Muscle layer of colon (tissue), 2 donors: ENCODE data around the gene HSPA12B.

Experiments
- H3K27ac ChIP-seq: one replicate; pipeline ENCODE4 v1.7.0; 2013; ENCODE audit warnings: low read depth, mild to moderate bottlenecking, low read length, moderate library complexity
- H3K27me3 ChIP-seq, 2 donors: one replicate each; pipeline ENCODE4 v1.7.0; 2013; ENCODE audit warnings: low read length in 2 of 2, mild to moderate bottlenecking in 2 of 2; ENCODE audit not compliant: insufficient read depth in 2 of 2, control insufficient read depth in 1 of 2
- H3K36me3 ChIP-seq: one replicate; pipeline ENCODE4 v1.7.0; 2013; ENCODE audit warnings: mild to moderate bottlenecking, low read length; ENCODE audit not compliant: insufficient read depth
- H3K4me1 ChIP-seq: one replicate; pipeline ENCODE4 v1.7.0; 2013; ENCODE audit warnings: mild to moderate bottlenecking, low read length; ENCODE audit not compliant: insufficient read depth
- H3K4me3 ChIP-seq, 2 donors: one replicate each; pipeline ENCODE4 v1.7.0; 2013; ENCODE audit warnings: low read length in 2 of 2, low read depth in 1 of 2, mild to moderate bottlenecking in 1 of 2, moderate library complexity in 1 of 2
- H3K9ac ChIP-seq: one replicate; pipeline ENCODE4 v1.7.0; 2013; ENCODE audit warnings: low read length
- H3K9me3 ChIP-seq: one replicate; pipeline ENCODE4 v1.7.0; 2013; ENCODE audit warnings: mild to moderate bottlenecking, low read length
- donor health status: abdominal sarcoma.
- donor health status: Adenocarcinoma of cecum.

HSPA12B gene

GRCh38 chr20:3732327-3733118, at the start of gene HSPA12B:
TSS of gene HSPA12B (plus strand) at chr20:3732685. CDS start at chr20:3738675, 5,990 bp downstream.
- no peak within 1 kb of the TSS for H3K9ac ChIP-seq
- peak within 1 kb of the TSS; percentile 27 to 56 for H3K4me3 ChIP-seq
- H3K36me3 ChIP-seq: no peaks in the 10 kb centered on the region
- no peaks in the 10 kb centered on the region for H3K9me3 ChIP-seq
- H3K27me3 ChIP-seq: peaks cover 10 to 31% of the 10 kb centered on the region in 2 donors
- peaks cover 9% of the 10 kb centered on the region for H3K4me1 ChIP-seq
- H3K27ac ChIP-seq: peak within 1 kb of the TSS; percentile 13

GRCh38 chr20:3685341-3685740, 47.1 kb upstream of the HSPA12B start:
- H3K4me1 ChIP-seq: peaks cover 26% of the 10 kb centered on the region
- no peaks in the 10 kb centered on the region for H3K9me3 ChIP-seq
- no peak overlapping the region for H3K27ac ChIP-seq
- no peak overlapping the region for H3K4me3 ChIP-seq
- H3K9ac ChIP-seq: no peak overlapping the region
- no peaks in the 10 kb centered on the region for H3K36me3 ChIP-seq
- no peaks in the 10 kb centered on the region for H3K27me3 ChIP-seq

- H3K27me3 ChIP-seq: no peaks in the 10 kb centered on the region
- no peaks in the 10 kb centered on the region for H3K9me3 ChIP-seq
- no peak overlapping the region for H3K4me3 ChIP-seq
- H3K27ac ChIP-seq: peak overlapping the region; percentile 83
- H3K36me3 ChIP-seq: no peaks in the 10 kb centered on the region
- peaks cover 18% of the 10 kb centered on the region for H3K4me1 ChIP-seq
- no peak overlapping the region for H3K9ac ChIP-seq
These were observed 46.1 kb upstream of the HSPA12B start for GRCh38 chr20:3686421-3686820.

GRCh38 chr20:3686867-3687321, 45.6 kb upstream of the HSPA12B start:
- Histone ChIP-seq H3K27me3 (no peaks in the 10 kb centered on the region), H3K9me3 (no peaks in the 10 kb centered on the region), H3K4me3 (peak overlapping the region in 1 of 2 donors; percentile 30), H3K27ac (peak overlapping the region; percentile 83), H3K9ac (no peak overlapping the region), H3K36me3 (no peaks in the 10 kb centered on the region), H3K4me1 (peaks cover 18% of the 10 kb centered on the region)

- Histone ChIP-seq H3K9ac (no peak overlapping the region), H3K27ac (peak overlapping the region; percentile 73), H3K4me3 (peak overlapping the region in 1 of 2 donors; percentile 30), H3K27me3 (no peaks in the 10 kb centered on the region), H3K36me3 (no peaks in the 10 kb centered on the region), H3K4me1 (peaks cover 18% of the 10 kb centered on the region), H3K9me3 (no peaks in the 10 kb centered on the region)
These were observed 44.8 kb upstream of the HSPA12B start for GRCh38 chr20:3687655-3688054.

GRCh38 chr20:3689978-3690377, 42.5 kb upstream of the HSPA12B start:
- H3K9ac ChIP-seq: no peak overlapping the region
- no peaks in the 10 kb centered on the region for H3K36me3 ChIP-seq
- H3K4me3 ChIP-seq: no peak overlapping the region
- peaks cover 18% of the 10 kb centered on the region for H3K4me1 ChIP-seq
- no peaks in the 10 kb centered on the region for H3K27me3 ChIP-seq
- no peak overlapping the region for H3K27ac ChIP-seq
- no peaks in the 10 kb centered on the region for H3K9me3 ChIP-seq

- H3K27me3 ChIP-seq: no peaks in the 10 kb centered on the region
- H3K4me3 ChIP-seq: no peak overlapping the region
- peaks cover 18% of the 10 kb centered on the region for H3K4me1 ChIP-seq
- H3K9me3 ChIP-seq: no peaks in the 10 kb centered on the region
- H3K9ac ChIP-seq: no peak overlapping the region
- no peaks in the 10 kb centered on the region for H3K36me3 ChIP-seq
- no peak overlapping the region for H3K27ac ChIP-seq
These were observed 42.1 kb upstream of the HSPA12B start for GRCh38 chr20:3690413-3690812.

- Histone ChIP-seq H3K4me3 (no peak overlapping the region), H3K9me3 (no peaks in the 10 kb centered on the region), H3K27me3 (no peaks in the 10 kb centered on the region), H3K9ac (no peak overlapping the region), H3K36me3 (no peaks in the 10 kb centered on the region), H3K27ac (no peak overlapping the region), H3K4me1 (peaks cover 16% of the 10 kb centered on the region)
These were observed 41.2 kb upstream of the HSPA12B start for GRCh38 chr20:3691306-3691705.

- Histone ChIP-seq H3K9ac (no peak overlapping the region), H3K27ac (no peak overlapping the region), H3K27me3 (no peaks in the 10 kb centered on the region), H3K4me3 (no peak overlapping the region), H3K36me3 (no peaks in the 10 kb centered on the region), H3K9me3 (no peaks in the 10 kb centered on the region), H3K4me1 (peaks cover 11% of the 10 kb centered on the region)
These were observed 40.6 kb upstream of the HSPA12B start for GRCh38 chr20:3691897-3692296.

- Histone ChIP-seq H3K4me1 (peaks cover 2% of the 10 kb centered on the region), H3K4me3 (no peak overlapping the region), H3K9ac (no peak overlapping the region), H3K36me3 (no peaks in the 10 kb centered on the region), H3K27me3 (no peaks in the 10 kb centered on the region), H3K9me3 (no peaks in the 10 kb centered on the region), H3K27ac (no peak overlapping the region)
These were observed 39.7 kb upstream of the HSPA12B start for GRCh38 chr20:3692706-3693294.

- Histone ChIP-seq H3K36me3 (no peaks in the 10 kb centered on the region), H3K9me3 (no peaks in the 10 kb centered on the region), H3K9ac (no peak overlapping the region), H3K4me1 (no peaks in the 10 kb centered on the region), H3K27me3 (no peaks in the 10 kb centered on the region), H3K4me3 (no peak overlapping the region), H3K27ac (no peak overlapping the region)
These were observed 39.1 kb upstream of the HSPA12B start for GRCh38 chr20:3693376-3693775.
